NOMO-1 (cell line): ENCODE data around the gene SLC25A17.
"Not testable (repeated sequence)": the region's sequence is repeated elsewhere in the genome, so short reads cannot be mapped to it uniquely, and the experiment has no call there.

ENCODE experiments used
- DNase-seq, 2 experiments: peaks; one replicate each; lab custom pipeline; 2025; ENCODE audit not compliant: unreplicated experiment in 2 of 2; lab: John Stamatoyannopoulos, UW

The SLC25A17 gene

DNA sequence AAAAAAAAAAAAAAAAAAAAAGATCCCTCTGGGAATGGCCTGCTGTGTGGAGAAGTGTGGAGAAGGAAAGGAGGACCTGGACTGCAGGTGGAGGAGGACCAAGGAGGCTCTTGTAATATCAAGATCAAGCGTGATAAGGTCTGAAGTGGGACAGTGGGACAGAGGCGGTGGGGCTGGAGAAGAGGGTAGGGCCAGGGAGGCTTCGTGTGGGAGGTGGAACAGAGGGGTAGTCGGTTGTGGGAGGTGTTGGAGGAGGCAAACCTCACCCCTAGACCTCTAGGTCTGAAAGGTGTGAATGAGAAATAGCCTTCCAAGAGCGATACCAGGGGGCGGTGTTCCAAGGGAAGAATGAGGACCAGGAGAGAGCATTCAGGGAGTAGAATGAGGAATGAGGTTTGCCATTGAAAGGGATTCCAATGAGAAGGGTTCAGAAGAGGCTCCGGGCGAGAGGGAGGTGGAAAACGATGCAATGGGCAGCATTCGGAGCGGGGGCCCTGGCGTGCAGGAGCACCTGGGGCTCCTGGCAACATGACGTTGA lies 95.7 kb downstream of the SLC25A17 start:
- no peak for DNase-seq

DNA sequence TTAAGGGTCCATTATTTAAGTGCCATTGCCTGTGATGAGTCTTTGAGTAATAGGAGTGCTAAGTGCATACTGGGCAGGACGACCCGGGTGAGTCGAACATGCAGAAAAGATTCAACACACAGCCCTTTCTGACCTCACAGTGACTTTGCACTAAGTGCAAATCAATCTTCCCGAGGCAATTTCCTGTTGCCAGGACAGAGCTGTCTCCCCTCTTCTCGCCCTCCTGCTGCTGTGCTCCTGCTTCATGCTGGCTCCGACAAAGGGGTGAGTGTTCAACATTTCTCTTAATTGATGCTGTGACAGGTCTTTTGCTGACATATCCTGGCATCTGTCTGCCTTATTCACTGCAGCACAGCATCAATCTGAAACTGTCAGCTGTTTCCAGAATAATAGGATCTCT lies 97.9 kb downstream of the SLC25A17 start:
- DNase-seq = peak in 1 of 2 experiments; percentile 11

DNA sequence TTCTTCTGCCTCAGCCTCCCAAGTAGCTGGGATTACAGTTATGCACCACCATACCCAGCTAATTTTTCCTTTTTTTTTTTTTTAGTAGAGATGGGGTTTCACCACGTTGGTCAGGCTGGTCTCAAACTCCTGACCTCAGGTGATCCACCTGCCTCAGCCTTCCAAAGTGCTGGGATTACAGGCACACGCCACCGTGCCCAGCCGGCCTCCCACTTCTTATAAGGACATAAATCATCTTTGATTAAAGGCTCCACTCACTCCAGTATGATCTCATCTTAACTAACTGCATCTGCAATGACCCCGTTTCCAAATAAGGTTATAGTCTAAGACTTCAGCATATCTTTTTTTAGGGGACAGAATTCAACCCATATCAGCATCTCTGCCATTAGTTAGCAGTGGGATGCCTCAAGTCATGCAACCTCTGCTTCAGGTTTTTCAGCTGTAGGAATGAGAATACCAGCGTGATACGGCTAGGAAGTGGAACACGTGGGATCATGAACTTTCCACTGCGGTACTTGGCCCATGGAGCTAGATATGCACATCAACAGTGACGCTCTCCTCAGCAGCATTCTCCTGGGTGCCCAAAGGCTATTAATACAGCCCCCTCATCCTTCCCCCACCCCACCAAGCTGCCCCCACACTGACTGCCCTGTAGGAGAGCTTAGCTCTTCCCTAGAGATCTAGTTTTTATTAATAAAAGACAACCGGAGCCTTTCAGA lies 98.4 kb downstream of the SLC25A17 start:
- DNase-seq = no peak

DNA sequence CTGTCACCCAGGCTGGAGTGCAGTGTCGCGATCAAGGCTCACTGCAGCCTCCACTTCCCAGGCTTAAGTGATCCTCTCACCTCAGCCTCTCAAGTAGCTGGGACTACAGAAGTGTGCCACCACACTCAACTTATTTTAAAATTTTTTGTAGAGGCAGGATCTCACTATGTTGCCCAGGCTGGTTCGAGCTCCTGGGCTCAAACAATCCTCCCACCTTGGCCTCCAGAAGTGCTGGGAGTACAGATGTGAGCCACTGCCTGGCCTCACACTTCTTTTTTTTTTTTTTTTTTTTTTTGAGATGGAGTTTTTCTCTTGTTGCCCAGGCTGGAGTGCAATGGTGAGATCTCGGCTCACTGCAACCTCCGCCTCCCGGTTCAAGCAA lies 99.0 kb downstream of the SLC25A17 start:
- not testable (repeated sequence) for DNase-seq
